Mammary epithelial cell (primary cell): Measurements from ENCODE around the gene SH3RF3.

Experiments
- CTCF ChIP-seq, 2 donors: IDR thresholded peaks in 1 of 2; conservative IDR thresholded peaks in 1 of 2; 2 replicates each; pipeline ENCODE4 v1.5.1; 2011 to 2012; ENCODE audit warnings: inconsistent platforms in 2 of 2, low read length in 2 of 2, mild to moderate bottlenecking in 2 of 2, control low read depth in 1 of 2, low read depth in 1 of 2; ENCODE audit not compliant: insufficient read depth in 1 of 2; ENCODE audit errors: extremely low read depth in 1 of 2
- EZH2 ChIP-seq: IDR thresholded peaks from 2 replicates; pipeline ENCODE4 v1.6.1; 2012; ENCODE audit warnings: low read length, inconsistent platforms, borderline replicate concordance

- TF ChIP-seq CTCF (conservative IDR thresholded peaks at IDR 0.05 in 1 of 2, IDR thresholded peaks at IDR 0.05 in 1 of 2; ENCODE audit: extremely low read depth in 1 of 2, insufficient read depth in 1 of 2, low read depth in 1 of 2, low read length in 2 of 2) (no peak), EZH2 (no peak)
Observed at GRCh38 chr2:109342256-109342850, 213.3 kb downstream of the SH3RF3 start.
